RKO (cell line): ENCODE data around the gene TMEM171.

Source experiments
- DNase-seq: peaks from one replicate; pipeline ENCODE4 v3.0.0-alpha.2; 2016; ENCODE audit warnings: low spot score

Gene TMEM171

GRCh38 chr5:73152411-73153388, 32.3 kb downstream of the TMEM171 start:
- no peak for DNase-seq

- DNase-seq = no peak
Measured at GRCh38 chr5:73153513-73153912, 33.1 kb downstream of the TMEM171 start.

DNA sequence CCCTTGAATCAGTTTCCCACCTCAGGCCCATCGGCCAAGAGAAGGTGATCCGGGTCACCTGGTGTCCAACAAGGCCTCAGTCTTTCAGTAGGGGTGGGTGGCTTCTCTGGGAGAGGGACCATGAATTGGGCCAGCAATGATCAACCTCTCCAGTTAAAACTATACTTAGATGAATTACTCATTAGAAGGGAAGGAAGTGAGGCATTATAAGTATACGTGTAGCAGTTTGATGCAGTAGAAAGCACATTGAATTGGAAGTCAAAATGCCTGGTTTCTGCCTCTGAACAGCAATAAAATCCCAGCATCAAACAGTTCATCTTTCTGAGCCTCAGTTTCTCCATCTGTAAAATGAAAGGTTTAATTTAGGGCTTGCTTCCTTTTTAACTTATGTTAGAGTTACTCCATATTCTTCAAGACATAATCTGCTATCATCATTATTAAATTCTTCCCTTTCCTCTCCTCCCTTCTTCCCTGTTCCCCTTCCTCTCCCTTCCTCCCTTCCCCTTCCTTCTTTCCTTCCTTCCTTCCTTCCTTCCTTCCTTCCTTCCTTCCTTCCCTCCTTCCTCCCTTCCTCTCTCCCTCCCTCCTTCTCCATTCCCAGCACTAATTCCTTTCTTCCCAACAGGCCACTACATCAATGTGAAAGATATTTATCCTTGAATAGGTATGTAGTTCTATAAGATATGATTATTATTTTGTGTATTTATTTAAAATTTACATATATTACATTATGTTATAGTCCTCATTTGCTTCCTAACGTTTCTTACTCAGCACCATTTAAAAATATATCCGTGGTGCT, 34.0 kb downstream of the TMEM171 start:
- DNase-seq = peak; percentile 15

DNA sequence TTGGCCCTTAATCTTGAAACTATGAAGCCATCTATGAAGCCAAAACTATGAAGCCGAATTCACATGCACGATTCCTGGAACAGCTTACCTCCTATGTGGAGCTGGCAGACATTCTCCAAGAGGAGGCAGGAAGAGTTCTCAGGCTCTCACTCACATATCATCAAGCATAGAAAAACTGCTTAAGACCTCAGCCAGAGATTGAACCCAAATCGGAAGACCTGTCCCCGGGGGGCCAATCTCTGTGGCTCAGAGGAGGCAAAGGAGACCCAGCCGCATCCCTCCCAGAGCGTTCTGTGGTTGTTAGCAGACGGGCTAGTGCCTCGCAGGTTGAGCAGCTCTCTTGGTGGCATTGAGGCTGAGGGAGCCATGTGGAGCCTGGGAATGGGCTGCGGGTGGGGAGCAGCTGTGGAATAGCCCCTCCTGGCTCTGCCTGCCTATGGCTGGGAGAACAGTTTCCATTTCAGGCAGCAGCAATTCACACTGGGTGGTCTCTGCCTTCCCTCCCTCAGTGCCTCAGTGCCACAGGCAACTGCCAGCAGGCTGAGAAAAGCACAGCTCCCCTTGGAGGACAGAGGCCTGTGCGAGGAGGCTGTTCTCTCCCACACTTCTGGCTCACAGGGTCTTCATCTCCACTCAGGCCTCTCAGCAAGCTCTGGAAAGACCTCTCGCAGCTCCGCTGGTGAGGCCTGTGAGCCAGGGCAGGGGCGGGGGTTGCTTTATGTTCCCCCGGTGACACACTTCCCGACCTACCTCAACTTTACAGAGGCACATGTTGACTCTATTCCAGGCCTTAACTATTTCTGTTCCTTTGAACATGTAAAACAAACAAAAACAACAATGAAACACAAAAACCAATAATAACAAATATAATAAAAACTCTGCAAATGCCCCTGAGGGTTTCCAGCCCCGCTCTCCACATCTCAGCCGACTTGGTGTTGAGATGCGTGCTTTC, 35.2 kb downstream of the TMEM171 start:
- no peak for DNase-seq

DNA sequence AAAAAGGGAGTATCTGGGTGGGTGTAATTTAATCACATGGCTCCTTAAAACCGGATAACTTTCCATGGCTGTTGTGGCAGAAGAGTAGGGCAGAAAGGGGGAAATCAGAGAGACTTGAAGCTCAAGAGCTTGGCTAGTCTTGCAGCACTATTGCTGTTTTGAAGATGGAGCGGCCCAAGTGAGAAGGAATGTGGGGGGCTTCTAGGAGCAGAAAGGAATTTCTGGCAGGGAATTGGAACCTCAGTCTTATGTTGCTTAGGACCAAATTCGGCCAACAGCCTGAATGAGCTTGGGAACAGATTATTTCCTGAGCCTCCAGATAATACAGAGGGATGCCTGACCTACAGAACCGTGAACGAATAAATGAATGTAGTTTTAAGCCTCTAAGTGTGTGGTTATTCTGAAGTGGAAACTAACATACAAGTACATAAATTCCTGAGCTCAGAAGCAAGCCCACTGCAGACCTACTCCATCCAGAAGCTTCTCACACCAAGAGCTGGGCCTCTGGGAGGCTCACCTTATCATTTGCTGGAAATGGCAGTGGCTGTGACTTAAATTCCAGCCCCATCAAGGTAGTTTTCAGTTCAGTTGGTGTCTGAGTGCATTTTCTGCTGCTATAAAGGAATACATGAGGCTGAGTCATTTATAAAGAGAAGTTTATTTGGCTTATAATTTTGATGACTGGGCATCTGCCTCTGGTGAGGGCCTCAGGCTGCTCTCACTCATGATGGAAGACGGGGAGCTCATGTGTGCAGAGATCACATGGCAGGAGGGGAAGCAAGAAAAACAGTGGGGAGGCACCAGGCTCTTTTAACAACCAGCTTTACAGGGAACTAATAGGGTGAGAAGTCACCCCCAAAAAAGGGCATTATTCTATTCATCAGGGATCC, 37.3 kb downstream of the TMEM171 start:
- DNase-seq = no peak

GRCh38 chr5:73158313-73158712, 37.9 kb downstream of the TMEM171 start:
- DNase-seq = no peak

DNA sequence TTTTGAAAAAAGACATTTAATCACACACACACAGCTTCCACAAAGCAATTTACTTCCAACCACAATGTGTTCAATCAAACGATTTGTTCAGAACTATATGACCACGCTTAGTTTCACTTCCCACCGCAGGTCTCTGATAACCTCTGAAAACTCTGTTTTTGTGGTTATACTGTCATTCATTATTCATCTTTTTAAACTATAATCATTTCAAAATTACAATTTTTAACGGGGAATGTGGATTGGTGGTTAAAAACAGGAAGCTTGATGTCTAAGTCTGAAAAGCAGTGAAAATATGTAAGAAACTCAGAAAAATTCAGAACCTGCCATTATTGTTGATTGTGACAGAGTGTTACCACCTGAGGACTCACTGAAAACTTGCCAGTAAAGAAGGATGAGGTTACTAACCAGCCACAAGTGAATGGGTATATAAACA, 39.9 kb downstream of the TMEM171 start:
- DNase-seq = no peak

DNA sequence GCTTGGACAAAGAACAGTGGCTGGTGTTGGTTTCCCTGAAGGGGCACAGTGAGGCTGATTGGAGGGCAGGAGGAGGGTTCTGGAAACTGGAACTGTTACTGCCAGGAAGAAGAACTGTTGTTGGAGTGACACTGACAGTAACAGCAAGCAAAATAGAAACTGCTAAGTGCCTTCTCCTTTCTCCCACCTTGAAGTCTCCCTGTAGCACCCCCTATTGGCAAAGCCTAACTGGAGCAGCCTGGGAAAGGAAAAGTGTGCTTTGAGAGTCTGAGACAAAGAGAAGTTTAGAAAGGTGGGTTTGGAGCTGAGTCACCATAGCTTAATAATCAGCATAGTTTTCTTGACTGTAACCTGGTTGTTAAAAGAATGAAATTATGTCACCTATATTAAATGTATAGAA, 50.1 kb downstream of the TMEM171 start:
- no peak for DNase-seq

DNA sequence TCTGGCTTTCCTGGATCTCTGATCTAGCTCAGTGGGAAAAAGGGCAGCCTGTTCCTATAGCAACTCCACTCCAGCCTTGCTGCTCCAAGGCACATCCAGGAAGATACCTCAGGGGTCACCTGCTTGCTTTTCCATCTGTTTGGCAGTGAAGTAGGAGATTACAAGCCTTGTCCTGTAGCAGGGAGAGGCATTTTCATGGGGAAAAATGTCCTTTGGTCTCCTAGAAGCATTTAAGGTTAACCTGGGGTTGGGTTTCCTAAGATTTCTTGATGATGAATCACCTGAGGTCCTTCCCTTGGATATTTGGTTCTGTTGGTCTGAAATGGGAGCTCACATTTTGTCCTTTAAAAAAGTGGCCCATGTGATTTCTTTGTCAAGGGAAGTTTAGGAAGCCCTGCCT, 51.1 kb downstream of the TMEM171 start:
- DNase-seq = no peak

- no peak for DNase-seq
Measured at GRCh38 chr5:73172951-73173350, 52.6 kb downstream of the TMEM171 start, which contains the start of gene TMEM174. TMEM174 (plus strand) TSS chr5:73173193; CDS start chr5:73173244, 51 bp downstream.

DNA sequence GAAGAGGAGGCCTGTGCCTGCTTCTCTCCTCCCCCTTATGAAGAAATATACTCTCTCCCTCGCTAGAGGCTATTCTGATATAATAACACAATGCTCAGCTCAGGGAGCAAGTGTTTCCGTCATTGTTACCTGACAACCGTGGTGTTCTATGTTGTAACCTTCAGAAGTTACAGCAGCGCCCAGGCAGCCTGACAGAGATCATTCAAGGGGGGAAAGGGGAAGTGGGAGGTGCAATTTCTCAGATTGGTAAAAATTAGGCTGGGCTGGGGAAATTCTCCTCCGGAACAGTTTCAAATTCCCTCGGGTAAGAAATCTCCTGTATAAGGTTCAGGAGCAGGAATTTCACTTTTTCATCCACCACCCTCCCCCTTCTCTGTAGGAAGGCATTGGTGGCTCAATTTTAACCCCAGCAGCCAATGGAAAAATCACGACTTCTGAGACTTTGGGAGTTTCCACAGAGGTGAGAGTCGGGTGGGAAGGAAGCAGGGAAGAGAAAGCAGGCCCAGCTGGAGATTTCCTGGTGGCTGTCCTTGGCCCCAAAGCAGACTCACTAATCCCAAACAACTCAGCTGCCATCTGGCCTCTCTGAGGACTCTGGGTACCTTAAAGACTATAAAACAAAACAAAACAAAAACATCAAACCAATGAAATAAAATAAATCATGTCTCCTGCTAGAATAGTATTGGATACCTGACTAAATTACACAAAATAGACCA, 53.9 kb downstream of the TMEM171 start:
- no peak for DNase-seq

GRCh38 chr5:73176250-73176649, 55.9 kb downstream of the TMEM171 start:
- DNase-seq = no peak

DNA sequence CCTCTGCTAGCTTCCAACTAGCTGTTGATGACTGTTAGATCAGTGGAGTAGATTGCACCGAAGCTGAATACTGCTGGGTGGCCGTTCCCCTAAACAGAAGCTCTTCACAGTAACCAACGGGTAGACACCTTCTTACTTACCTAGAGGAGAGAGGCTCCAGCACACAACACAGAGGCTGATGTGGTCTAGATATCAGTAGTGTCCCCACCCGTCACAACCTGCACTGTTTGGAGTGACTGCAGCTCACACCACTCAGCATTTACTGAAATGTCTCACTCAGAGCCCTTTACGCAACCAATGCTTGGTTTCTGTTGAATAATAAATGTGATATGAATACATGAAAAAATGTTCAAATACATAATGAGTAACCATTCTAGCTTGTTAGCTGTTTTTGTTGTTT, 57.9 kb downstream of the TMEM171 start:
- DNase-seq = no peak

GRCh38 chr5:73179730-73180129, 59.4 kb downstream of the TMEM171 start:
- DNase-seq = no peak

DNA sequence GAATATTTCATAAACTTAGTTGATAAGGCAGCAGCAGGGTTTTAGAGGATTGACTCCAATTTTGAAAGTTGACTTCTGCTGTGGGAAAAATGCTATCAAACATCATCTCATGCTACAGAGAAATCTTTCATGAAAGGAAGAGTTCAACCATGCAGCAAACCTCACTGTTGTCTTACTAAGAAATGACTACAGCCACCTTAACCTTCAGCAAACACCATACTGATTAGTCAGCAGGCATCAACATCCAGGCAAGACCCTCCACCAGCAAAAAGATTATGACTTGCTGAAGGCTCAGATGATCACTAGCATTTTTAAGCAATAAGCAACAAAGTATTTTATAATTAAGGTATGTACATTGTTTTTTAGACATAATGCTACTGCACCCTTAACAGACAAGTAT, 60.2 kb downstream of the TMEM171 start:
- DNase-seq = no peak
